Kidney capillary endothelial cell (primary cell): ENCODE data around the gene FARP2.
"Not testable (repeated sequence)": the region's sequence is repeated elsewhere in the genome, so short reads cannot be mapped to it uniquely, and the experiment has no call there.

Experiments used
- DNase-seq: peaks from one replicate; pipeline ENCODE4 v3.0.0-alpha.2; 2018; ENCODE audit warnings: low spot score

Gene FARP2

DNA sequence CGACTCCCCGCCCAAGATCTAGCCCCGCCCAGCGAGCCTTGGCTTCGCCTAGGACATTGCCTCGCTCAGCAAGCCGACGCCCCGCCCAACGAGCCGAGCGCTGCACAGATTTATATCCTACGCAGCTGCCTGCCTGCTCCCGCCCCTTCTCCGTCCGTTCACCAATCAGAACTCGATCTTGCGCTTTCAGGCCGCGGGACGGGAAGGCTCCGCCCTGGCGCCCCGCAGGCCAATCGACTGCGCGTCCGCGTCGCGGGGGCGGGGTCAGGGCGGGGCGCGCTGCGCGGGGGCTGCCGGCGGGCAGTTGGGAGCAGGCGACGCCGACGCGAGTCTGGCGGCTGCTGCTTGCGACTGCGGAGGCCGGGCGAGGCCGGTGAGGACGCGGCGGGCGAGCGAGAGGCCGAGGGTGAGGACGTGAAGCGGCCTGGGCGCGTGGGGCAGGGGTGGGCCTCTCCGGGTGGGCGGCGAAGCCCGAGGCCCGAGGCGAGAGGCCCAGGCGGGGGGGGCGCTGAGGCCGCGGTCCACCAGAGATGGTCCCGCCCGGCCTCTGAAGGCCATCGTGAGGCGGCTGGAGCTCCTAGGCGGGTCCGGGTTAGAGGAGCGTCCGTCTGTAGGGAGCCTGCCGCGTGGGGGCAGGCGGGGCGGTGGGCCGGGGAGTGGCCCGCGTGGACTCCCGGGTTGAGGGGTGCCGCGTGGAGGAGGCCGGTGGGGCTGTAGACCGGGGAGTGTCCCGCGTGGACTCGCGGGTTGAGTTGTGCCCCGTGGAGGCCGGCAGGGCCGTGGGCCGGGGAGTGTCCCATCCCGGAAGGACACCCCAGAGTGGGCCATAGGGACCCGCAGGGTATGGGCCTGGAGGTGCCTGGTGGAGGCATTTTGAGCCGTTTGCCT, at the start of gene FARP2:
TSS of gene FARP2 (plus strand) at position 303 of the 888 bp plus-strand sequence. CDS start 16,823 bp downstream, outside the sequence.
- DNase-seq: peak; percentile 91

GRCh38 chr2:241307055-241307454, 49.0 kb upstream of the FARP2 start:
- DNase-seq: no peak

GRCh38 chr2:241308267-241308666, 47.8 kb upstream of the FARP2 start:
- DNase-seq: no peak

GRCh38 chr2:241308832-241309500, 47.1 kb upstream of the FARP2 start:
- no peak for DNase-seq

- DNase-seq: no peak
Measured at GRCh38 chr2:241309684-241310117, 46.4 kb upstream of the FARP2 start.

- DNase-seq: no peak
Measured at GRCh38 chr2:241310917-241311566, 45.0 kb upstream of the FARP2 start.

DNA sequence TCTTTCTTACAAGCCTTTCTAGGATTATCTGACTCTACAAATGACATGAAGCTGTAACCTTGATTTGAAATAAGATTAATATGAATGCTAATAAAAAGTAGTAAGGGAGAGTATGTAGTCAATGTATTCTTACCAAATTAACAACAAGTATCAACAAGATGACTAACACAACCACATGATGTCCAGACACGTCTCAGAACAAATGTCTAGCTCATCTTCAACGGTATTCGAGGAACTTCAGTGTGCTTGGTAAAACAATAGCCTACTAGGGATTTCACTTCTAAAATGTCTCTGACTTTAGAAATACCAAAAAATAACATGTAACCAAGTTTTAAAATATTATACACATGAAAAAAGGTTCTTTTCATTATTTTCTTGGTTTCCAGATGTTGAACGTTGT, 44.0 kb upstream of the FARP2 start:
- DNase-seq: no peak

DNA sequence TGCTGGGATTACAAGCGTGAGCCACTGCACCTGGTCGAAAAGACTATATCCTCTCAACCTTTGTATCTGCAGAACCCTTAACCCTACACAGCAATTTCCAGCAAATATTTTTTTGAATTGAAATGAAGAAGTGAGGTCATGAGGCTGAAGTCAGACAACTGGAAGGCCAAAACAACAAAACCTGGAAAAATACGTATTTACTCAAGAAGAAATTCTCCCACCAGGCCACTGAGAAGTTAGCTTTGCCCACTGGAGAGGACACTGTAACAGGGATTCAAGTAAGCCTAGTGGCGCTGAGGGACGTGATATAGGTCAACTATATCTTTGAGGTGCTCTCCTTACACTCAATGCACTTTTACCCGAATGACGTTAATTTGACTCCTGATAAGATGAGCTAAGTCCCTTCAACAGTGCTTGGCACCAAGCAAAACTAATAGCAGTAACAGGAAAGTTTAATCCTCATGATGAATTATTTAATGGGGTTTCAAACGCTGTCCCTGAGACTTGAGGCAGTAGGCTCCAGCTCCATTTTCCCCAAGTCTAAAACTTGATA, 42.5 kb upstream of the FARP2 start:
- DNase-seq: no peak

DNA sequence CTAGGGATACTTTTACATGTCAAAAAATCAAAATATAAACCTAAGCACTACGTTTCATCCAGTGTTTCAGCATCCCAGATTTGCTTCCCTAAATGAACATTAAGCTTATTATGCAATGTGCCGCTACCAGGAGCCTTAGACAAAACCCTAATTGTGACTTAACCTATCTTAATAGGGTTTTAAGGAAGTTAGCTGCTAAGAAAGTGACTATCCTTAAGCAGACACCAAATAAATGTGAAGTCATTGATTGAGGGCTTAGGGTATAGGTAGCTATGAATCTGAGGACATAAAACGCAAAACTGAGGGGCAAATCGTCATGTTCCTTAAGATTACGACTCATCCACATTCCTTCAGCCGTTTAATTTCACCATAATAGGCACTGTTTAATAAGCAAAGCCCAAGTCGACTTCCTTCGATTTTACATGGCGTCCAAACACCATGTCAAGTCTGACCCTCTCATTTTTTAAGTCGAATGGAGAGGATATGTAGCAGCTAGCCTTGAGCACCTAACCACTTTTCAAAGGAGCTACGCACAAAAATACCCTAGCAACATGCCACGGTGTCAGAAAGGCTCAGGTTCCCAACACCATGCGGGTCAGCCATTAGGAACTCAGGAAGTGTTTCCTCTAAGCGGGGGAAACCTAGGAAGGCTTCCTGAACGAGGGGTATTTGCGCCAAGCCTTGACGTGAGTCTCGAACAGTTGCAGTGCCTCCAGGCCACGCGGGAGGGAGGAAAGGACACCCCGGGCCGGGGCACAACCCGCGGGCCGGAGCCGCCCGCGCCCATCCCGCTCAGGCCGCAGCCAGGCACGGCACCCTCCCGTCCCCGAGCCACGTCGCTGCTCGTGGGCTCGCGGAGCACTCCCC, 41.6 kb upstream of the FARP2 start:
- DNase-seq: peak; percentile 42

- peak; percentile 95 for DNase-seq
Measured at GRCh38 chr2:241315093-241315878, 40.8 kb upstream of the FARP2 start, which contains the start of gene HDLBP. HDLBP (minus strand) TSS chr2:241315672; CDS start chr2:241266869, 48,803 bp downstream.

DNA sequence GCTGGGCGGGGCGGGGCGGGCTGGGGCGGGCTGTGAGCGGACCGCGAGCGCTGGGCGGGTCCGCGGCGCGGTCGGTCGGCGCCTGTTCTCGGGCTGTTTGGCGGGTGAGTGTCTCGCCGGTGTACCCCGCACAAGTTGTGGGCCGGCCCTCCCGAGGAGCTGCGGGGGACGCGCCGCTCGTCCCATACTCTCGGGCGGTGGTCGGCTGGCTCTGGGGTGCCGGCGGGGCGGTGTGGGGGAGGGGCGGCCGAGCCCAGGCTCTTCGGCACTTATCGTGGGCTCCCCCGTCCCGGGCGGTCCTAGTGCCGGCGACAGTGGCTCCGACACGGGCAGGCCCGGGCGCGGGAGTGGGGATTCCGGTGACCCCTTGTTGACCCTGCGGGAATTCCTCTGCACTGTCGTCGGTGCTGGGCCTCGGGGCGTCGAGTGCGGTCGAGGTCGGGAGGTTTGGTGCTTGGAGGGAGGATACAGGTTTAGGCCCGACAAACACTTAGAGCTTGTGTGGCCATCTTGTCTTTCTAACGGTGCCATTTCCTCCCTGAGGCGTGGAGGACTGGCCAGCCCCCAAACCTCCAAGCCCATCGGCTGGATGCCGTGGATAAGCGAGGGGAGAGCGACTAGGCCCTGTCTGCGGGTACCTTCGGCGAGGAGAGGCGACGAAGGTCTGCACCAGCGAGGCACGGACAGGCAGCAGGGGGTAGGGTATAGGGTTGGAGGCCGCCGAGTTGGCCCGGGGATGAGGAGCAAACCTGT, 40.0 kb upstream of the FARP2 start, which contains the start of gene SEPTIN2:
TSS of gene SEPTIN2 (plus strand) at position 47 of the 753 bp plus-strand sequence. CDS start 8,308 bp downstream, outside the sequence.
- DNase-seq: no peak

DNA sequence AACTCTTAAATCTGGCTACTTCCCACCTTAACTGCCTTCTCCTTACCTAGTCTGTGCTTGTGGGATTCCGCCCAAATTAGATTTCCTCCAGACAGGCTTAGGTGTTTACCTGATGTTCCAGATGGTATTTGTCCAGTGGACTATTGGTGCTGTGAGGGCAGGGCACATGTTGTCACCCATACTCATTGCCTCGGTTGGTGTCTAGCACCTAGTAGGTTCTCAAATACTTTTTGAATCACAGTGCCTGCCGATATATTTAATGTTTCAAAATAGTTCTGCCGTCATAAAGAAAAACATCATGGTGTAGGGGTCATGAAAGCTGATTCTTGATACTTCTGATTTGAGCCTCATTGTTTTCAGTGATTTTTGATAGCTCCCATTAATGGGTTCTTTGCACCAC, 39.3 kb upstream of the FARP2 start:
- DNase-seq: no peak

- DNase-seq: no peak
Measured at GRCh38 chr2:241317391-241317790, 38.7 kb upstream of the FARP2 start.

GRCh38 chr2:241318830-241319229, 37.3 kb upstream of the FARP2 start:
- DNase-seq: not testable (repeated sequence)

GRCh38 chr2:241320394-241320793, 35.7 kb upstream of the FARP2 start:
- DNase-seq: no peak

DNA sequence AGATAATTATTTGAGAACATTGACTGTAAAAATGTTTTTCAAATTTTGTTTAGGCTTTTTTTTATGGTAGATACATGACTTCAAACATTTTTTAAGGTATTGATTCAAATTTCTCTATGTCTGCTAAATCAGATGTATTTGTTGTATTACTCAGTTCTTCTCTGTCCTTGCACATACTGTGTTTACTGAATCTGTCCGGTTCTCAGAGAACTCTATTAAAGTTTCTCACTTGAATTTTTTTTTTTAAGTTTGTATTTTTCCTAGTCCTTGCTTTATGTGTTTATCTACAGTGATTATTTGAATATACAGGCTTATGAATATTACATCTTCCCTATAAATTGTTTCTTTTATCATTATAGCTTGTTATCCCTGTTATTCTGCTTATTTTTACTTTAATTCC, 35.1 kb upstream of the FARP2 start:
- no peak for DNase-seq

DNA sequence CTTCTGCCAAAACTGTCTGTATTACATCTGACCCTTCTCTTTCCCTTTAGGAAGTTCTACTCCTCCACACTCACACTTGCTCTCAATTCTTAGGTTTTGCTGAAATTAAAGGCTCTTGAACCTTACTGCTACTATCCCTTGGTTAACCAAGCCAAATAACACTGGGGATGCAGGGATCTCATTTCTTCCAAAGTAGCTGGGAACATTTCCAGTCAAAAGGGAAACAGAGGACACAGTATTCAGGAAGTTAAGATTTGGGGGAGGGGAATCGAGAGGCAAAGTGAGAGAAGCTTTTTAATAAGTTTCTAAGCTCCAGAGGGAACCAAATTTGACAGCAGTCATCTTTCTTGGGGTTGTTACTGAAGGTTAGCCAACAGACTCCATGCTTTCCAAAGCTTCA, 34.2 kb upstream of the FARP2 start:
- no peak for DNase-seq

DNA sequence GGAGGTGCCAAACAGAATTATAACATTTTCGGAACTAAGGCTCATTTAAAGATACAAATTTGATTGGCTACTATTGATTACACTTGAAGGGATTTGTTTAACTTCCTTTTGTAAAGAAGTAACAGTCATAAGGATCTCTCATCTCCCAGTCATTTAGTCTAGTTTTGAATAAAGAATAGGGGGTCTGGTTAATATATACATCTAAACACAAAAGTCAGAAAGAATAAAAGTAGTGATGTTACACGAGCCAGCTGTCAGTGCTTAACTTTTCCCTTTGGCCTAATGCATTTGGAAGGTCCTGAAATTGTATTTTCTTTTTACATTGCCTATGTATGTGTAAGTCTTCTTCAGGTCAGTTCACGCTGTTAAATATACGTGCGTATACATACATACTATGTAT, 32.3 kb upstream of the FARP2 start:
- no peak for DNase-seq

DNA sequence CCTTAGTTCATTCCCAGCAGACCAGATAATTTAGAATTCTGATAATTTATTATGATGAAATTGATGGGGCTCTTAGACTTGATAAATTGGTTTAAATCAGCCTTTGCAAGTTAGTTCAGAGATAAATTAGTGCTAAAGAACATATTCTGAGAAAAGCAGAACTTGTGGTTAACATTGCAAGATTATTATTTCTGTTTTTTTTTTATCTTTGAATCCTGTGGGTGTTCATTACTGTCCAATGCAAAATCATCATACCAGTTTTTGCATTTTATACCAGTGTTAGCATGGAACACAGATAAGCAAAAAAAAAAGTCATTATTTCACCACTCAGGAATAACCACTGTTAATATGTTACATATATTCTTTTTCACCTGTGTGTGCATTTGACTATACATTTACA, 31.3 kb upstream of the FARP2 start:
- no peak for DNase-seq

DNA sequence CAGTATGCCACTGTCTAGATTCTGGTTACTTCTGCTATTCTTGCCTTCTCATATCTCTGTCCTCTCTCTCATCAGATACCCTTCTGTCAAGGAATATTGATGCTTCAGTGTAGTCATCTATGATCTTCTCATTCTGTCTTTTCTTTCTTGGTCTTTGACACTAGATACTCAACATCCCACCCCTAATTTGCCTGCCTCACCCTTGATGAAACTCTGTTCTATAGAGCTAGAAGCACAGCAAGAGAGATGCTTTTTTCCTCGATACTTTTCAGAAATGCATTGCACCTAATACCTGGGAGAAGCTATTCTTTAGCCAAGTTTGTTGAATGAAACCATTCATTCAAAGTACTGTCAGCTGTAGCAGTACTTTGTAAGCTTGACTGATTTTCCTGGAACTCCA, 30.8 kb upstream of the FARP2 start:
- DNase-seq: no peak
